B cell (primary cell): ENCODE measurements around the gene PELI2. TPM values are rescaled to one million over a fixed set of nuclear protein-coding genes. Genes with fewer than 3 reads are reported as not detected.

Experiments
- ATAC-seq: fragments of 200-7000 bp; cut with Tn5 transposase; one replicate; pipeline ENCODE4 v1.10.0; 2021; ENCODE audit warnings: low read depth, mild to moderate bottlenecking, moderate number of reproducible peaks, moderate library complexity
- CTCF ChIA-PET: fragments of 350-600 bp; sonication (Branson Sonifier 250); formaldehyde crosslinking; loops from one replicate; lab custom pipeline; 2021; ENCODE audit warnings: antibody characterized with exemption, inconsistent platforms; lab: Charles Lee
- POLR2A ChIA-PET: fragments of 350-600 bp; sonication (Branson Sonifier 250); formaldehyde crosslinking; loops from one replicate; lab custom pipeline; 2021; ENCODE audit warnings: antibody characterized with exemption; lab: Charles Lee
- DNase-seq: peaks from one replicate; pipeline ENCODE4 v3.0.0; 2013
- H2AFZ ChIP-seq: 2 replicates; pipeline ENCODE4 v1.6.1; 2012; ENCODE audit warnings: mild to moderate bottlenecking, low read depth, low read length; ENCODE audit not compliant: insufficient read depth, poor library complexity, severe bottlenecking
- H3K27ac ChIP-seq, 2 donors: 1 replicate in 1 of 2; 2 replicates in 1 of 2; pipeline ENCODE4 v1.5.1; 2012 to 2013; ENCODE audit warnings: low read length in 2 of 2, mild to moderate bottlenecking in 2 of 2, moderate library complexity in 1 of 2
- H3K27me3 ChIP-seq, 4 experiments: fragments of 200-600 bp in 1 of 4; sonication (generic) in 1 of 4; replicated peaks in 1 of 4; 1 replicate in 2 of 4; 2 replicates in 2 of 4; pipeline versions ENCODE4 v1.6.1 to v1.7.0; 2013 to 2016; ENCODE audit warnings: low read length in 3 of 4, mild to moderate bottlenecking in 2 of 4, mixed read lengths in 1 of 4, moderate library complexity in 1 of 4; ENCODE audit not compliant: insufficient read depth in 4 of 4, control insufficient read depth in 3 of 4; ENCODE audit errors: control extremely low read depth in 1 of 4
- H3K36me3 ChIP-seq, 2 experiments: replicated peaks in 1 of 2; 1 replicate in 1 of 2; 2 replicates in 1 of 2; pipeline versions ENCODE4 v1.6.1 to v1.7.1; 2013; ENCODE audit warnings: low read length in 1 of 2; ENCODE audit not compliant: insufficient read depth in 2 of 2, control insufficient read depth in 1 of 2; ENCODE audit errors: control extremely low read depth in 1 of 2, extremely low read depth in 1 of 2
- H3K4me1 ChIP-seq, 2 donors: fragments of 200-600 bp in 1 of 2; sonication (generic) in 1 of 2; 1 replicate in 1 of 2; 2 replicates in 1 of 2; pipeline versions ENCODE4 v1.5.1 to v1.6.1; 2013 to 2017; ENCODE audit warnings: low read length in 2 of 2; ENCODE audit not compliant: control insufficient read depth in 2 of 2, insufficient read depth in 2 of 2
- H3K4me2 ChIP-seq: replicated peaks from 2 replicates; pipeline ENCODE3; 2012; ENCODE audit warnings: mild to moderate bottlenecking, low read depth, low read length; ENCODE audit not compliant: poor library complexity, severe bottlenecking
- H3K4me3 ChIP-seq, 5 experiments: fragments of 200-600 bp in 1 of 5; sonication (generic) in 1 of 5; 1 replicate in 3 of 5; 2 replicates in 2 of 5; pipeline versions ENCODE4 v1.5.1 to v1.7.0; 2011 to 2016; ENCODE audit warnings: low read length in 4 of 5, mild to moderate bottlenecking in 4 of 5, low read depth in 2 of 5, control low read depth in 1 of 5, moderate library complexity in 1 of 5; ENCODE audit not compliant: insufficient read depth in 1 of 5; ENCODE audit errors: control extremely low read depth in 1 of 5, extremely low read depth in 1 of 5
- H3K79me2 ChIP-seq: fragments of 200-600 bp; sonication (generic); one replicate; pipeline ENCODE4 v1.6.0; 2016; ENCODE audit warnings: low read length; ENCODE audit not compliant: control insufficient read depth, insufficient read depth
- H3K9ac ChIP-seq: fragments of 200-600 bp; sonication (generic); 2 replicates; pipeline ENCODE4 v1.6.1; 2017; ENCODE audit warnings: mild to moderate bottlenecking, low read length, moderate library complexity
- H3K9me3 ChIP-seq, 3 donors: one replicate each; pipeline versions ENCODE4 v1.6.1 to v1.7.1; 2013; ENCODE audit warnings: low read length in 2 of 3; ENCODE audit not compliant: control insufficient read depth in 2 of 3, insufficient read depth in 1 of 3; ENCODE audit errors: control extremely low read depth in 1 of 3
- H4K20me1 ChIP-seq: 2 replicates; pipeline ENCODE4 v1.6.0; 2012; ENCODE audit warnings: mild to moderate bottlenecking, low read length; ENCODE audit not compliant: insufficient read depth, control insufficient read depth, poor library complexity, severe bottlenecking
- H3K27ac Mint-ChIP-seq: one replicate; pipeline ENCODE4 v1.8.0; 2021; ENCODE audit warnings: mixed read lengths
- H3K27me3 Mint-ChIP-seq: one replicate; pipeline ENCODE4 v1.8.0; 2021; ENCODE audit warnings: mixed read lengths
- H3K4me1 Mint-ChIP-seq: one replicate; pipeline ENCODE4 v1.8.0; 2021; ENCODE audit warnings: mixed read lengths
- H3K4me3 Mint-ChIP-seq: one replicate; pipeline ENCODE4 v1.8.0; 2021; ENCODE audit warnings: mixed read lengths
- H3K9me3 Mint-ChIP-seq: one replicate; pipeline ENCODE4 v1.8.0; 2022; ENCODE audit warnings: mixed read lengths; ENCODE audit not compliant: insufficient read depth
- CTCF ChIP-seq: fragments of 200-600 bp; IDR thresholded peaks from one replicate; pipeline ENCODE4 v1.8.0; 2022; ENCODE audit warnings: antibody characterized with exemption, mild to moderate bottlenecking
- EZH2 ChIP-seq: IDR thresholded peaks from 2 replicates; pipeline ENCODE4 v1.6.1; 2012; ENCODE audit warnings: borderline replicate concordance, low read depth, mild to moderate bottlenecking, moderate library complexity, low read length; ENCODE audit not compliant: insufficient read depth, poor library complexity, severe bottlenecking
- WGBS: methylation state at CpG from one replicate; pipeline ENCODE4 v1.1.5; 2013; ENCODE audit warnings: missing lambda C conversion rate; ENCODE audit not compliant: insufficient coverage; 5-methylcytosine and 5-hydroxymethylcytosine counted together
- intact Hi-C: fragments of 100-400 bp; cut with micrococcal nuclease; formaldehyde crosslinking; loops from one replicate; pipeline ENCODE4 v1.10.0; 2022
- polyA plus RNA-seq: library from polyadenylated mRNA; depleted of rRNA; stranded (reverse); fragments of >200 nt; gene quantifications from 2 replicates; pipeline ENCODE4 v1.2.3, GENCODE V29; 2012
- total RNA-seq, 2 donors: library from RNA; stranded (reverse); fragments of 120-200 nt in 1 of 2; gene quantifications; 1 replicate in 1 of 2; 2 replicates in 1 of 2; pipeline versions ENCODE4 v1.2.3 to v1.2.4, GENCODE V29; 2013 to 2022

PELI2 gene
- total and polyA plus RNA-seq, 2 donors (not counting 1 experiment from before 2014, with no cell fraction given), result 5.7 to 13.4 TPM

GRCh38 chr14:56248442-56248841, 130.2 kb downstream of the PELI2 start:
- Histone ChIP-seq H3K9me3 (no peaks in the 10 kb centered on the region), H4K20me1 (no peaks in the 10 kb centered on the region), H3K4me1 (no peaks in the 10 kb centered on the region), H3K27ac (no peak overlapping the region), H2AFZ (no peak overlapping the region), H3K9ac (no peak overlapping the region), H3K27me3 (no peaks in the 10 kb centered on the region), H3K79me2 (no peaks in the 10 kb centered on the region), H3K36me3 (no peaks in the 10 kb centered on the region), H3K4me2 (no peak overlapping the region), H3K4me3 (no peak overlapping the region)
- Mint-ChIP-seq H3K27ac (no peak overlapping the region), H3K27me3 (no peaks in the 10 kb centered on the region), H3K9me3 (peaks cover 2% of the 10 kb centered on the region), H3K4me1 (peaks cover 9% of the 10 kb centered on the region), H3K4me3 (no peak overlapping the region)
- ChIA-PET POLR2A (no interaction called here), CTCF (no interaction called here)
- ATAC-seq (no peak), DNase-seq (no peak)
- 95% methylated on average over 5 of the region's 5 CpGs for WGBS
- TF ChIP-seq EZH2 (no peak), CTCF (no peak)
- intact Hi-C loops, result no loop called here

GRCh38 chr14:56261046-56261445, 142.8 kb downstream of the PELI2 start:
- no peak overlapping the region for H3K4me3 ChIP-seq
- H3K4me2 ChIP-seq, result no peak overlapping the region
- H4K20me1 ChIP-seq, result no peaks in the 10 kb centered on the region
- ATAC-seq, result no peak
- no peaks in the 10 kb centered on the region for H3K27me3 ChIP-seq
- H3K9ac ChIP-seq, result no peak overlapping the region
- intact Hi-C loops, result no loop called here
- CTCF ChIA-PET, result no interaction called here
- no peaks in the 10 kb centered on the region for H3K36me3 ChIP-seq
- Mint-ChIP-seq H3K4me3 (no peak overlapping the region), H3K4me1 (no peaks in the 10 kb centered on the region), H3K27ac (no peak overlapping the region), H3K27me3 (no peaks in the 10 kb centered on the region), H3K9me3 (peaks cover 4% of the 10 kb centered on the region)
- peaks cover 0 to 10% (median 5%) of the 10 kb centered on the region in 3 donors for H3K9me3 ChIP-seq
- WGBS, result 73% methylated on average over 2 of the region's 4 CpGs
- no peaks in the 10 kb centered on the region for H3K4me1 ChIP-seq
- POLR2A ChIA-PET, result no interaction called here
- no peak overlapping the region for H3K27ac ChIP-seq
- DNase-seq, result no peak
- no peak overlapping the region for H2AFZ ChIP-seq
- no peaks in the 10 kb centered on the region for H3K79me2 ChIP-seq
- TF ChIP-seq CTCF (no peak), EZH2 (no peak)
